ENCODE measurements around the gene GPC5. TPM values are rescaled to one million over a fixed set of nuclear protein-coding genes. Genes with fewer than 3 reads are reported as not detected.

The GPC5 gene
- total RNA-seq, 1 experiment from 2014 or later = 0.21 TPM

DNA sequence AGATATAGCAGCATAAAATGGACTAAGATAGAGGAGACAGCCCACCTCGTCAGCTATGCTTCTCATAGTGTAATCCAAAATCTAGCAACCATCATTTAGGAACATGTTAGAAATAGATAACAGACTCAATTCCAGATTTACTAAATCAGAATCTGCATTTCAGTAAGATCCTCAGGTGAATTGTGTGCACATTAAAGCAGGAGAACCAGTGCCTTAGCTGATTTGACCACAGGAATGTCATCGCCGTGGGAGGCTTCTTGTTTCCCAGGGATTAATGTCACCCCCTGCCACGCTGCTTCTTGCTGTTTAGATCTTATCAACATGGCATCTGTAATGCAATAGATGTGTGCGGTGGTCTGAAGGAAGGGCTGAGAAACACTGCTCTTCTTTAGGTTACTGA lies 84.0 kb downstream of the GPC5 start:
- Histone ChIP-seq H3K9me3 (ENCODE audit: low read depth, low read length, poor library complexity, severe bottlenecking) (no peaks in the 10 kb centered on the region), H3K27me3 (replicated peaks; ENCODE audit: insufficient read depth, low read depth, low read length, poor library complexity) (no peaks in the 10 kb centered on the region), H3K4me3 (ENCODE audit: low read depth, low read length, poor library complexity, severe bottlenecking) (no peak overlapping the region), H3K27ac (ENCODE audit: low read depth, low read length, poor library complexity, severe bottlenecking) (no peak overlapping the region), H3K36me3 (ENCODE audit: insufficient read depth, low read length, poor library complexity, severe bottlenecking) (no peaks in the 10 kb centered on the region), H3K4me1 (ENCODE audit: insufficient read depth, low read length, poor library complexity, severe bottlenecking) (peaks cover 8% of the 10 kb centered on the region)
- intact Hi-C loops (cut with micrococcal nuclease; ENCODE audit: unreplicated experiment) = no loop called here
- TF ChIP-seq, protein P1, sequence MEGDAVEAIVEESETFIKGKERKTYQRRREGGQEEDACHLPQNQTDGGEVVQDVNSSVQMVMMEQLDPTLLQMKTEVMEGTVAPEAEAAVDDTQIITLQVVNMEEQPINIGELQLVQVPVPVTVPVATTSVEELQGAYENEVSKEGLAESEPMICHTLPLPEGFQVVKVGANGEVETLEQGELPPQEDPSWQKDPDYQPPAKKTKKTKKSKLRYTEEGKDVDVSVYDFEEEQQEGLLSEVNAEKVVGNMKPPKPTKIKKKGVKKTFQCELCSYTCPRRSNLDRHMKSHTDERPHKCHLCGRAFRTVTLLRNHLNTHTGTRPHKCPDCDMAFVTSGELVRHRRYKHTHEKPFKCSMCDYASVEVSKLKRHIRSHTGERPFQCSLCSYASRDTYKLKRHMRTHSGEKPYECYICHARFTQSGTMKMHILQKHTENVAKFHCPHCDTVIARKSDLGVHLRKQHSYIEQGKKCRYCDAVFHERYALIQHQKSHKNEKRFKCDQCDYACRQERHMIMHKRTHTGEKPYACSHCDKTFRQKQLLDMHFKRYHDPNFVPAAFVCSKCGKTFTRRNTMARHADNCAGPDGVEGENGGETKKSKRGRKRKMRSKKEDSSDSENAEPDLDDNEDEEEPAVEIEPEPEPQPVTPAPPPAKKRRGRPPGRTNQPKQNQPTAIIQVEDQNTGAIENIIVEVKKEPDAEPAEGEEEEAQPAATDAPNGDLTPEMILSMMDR (conservative IDR thresholded peaks at IDR 0.05; ENCODE audit: low read depth, low read length) = no peak
- TF ChIP-seq EZH2 (IDR thresholded peaks at IDR 0.05; ENCODE audit: borderline replicate concordance, low read depth, low read length, poor library complexity, severe bottlenecking) = no peak
- DNase-seq (ENCODE audit: low spot score) = peak; percentile 87
- no TSS peak for BruUV-seq (replicated peaks)
- CTCF ChIA-PET = no interaction called here
- POLR2A ChIA-PET (ENCODE audit: low non-redundant PET) = no interaction called here

DNA sequence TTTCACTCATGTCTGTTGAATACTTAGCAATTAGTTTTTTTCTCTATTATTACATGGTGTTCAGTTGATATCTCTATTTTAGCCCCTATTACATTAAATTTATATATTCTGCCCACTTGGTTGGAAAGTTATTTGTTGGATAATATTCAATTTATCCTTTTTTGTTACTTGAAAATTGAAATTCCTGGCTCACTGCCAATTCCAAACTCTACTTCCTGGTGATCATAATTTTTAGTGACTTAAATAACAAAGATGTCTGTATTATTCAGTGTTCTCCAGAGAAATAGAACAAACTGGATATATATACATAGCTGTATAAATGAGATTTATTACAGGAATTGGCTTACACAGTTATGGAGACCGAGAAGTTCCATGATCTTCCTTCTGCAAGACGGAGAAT lies 93.6 kb downstream of the GPC5 start:
- H3K4me1 ChIP-seq (ENCODE audit: insufficient read depth, low read length, poor library complexity, severe bottlenecking) = no peaks in the 10 kb centered on the region
- TF ChIP-seq, protein P1 (conservative IDR thresholded peaks at IDR 0.05; ENCODE audit: low read depth, low read length) = no peak
- no peak for TF ChIP-seq EZH2 (IDR thresholded peaks at IDR 0.05; ENCODE audit: borderline replicate concordance, low read depth, low read length, poor library complexity, severe bottlenecking)
- H3K4me3 ChIP-seq (ENCODE audit: low read depth, low read length, poor library complexity, severe bottlenecking) = no peak overlapping the region
- CTCF ChIA-PET = no interaction called here
- no peak for DNase-seq (ENCODE audit: low spot score)
- no peaks in the 10 kb centered on the region for H3K9me3 ChIP-seq (ENCODE audit: low read depth, low read length, poor library complexity, severe bottlenecking)
- POLR2A ChIA-PET (ENCODE audit: low non-redundant PET) = no interaction called here
- no TSS peak for BruUV-seq (replicated peaks)
- no peak overlapping the region for H3K27ac ChIP-seq (ENCODE audit: low read depth, low read length, poor library complexity, severe bottlenecking)
- intact Hi-C loops (cut with micrococcal nuclease; ENCODE audit: unreplicated experiment) = no loop called here
- H3K27me3 ChIP-seq (replicated peaks; ENCODE audit: insufficient read depth, low read depth, low read length, poor library complexity) = no peaks in the 10 kb centered on the region
- no peaks in the 10 kb centered on the region for H3K36me3 ChIP-seq (ENCODE audit: insufficient read depth, low read length, poor library complexity, severe bottlenecking)

DNA sequence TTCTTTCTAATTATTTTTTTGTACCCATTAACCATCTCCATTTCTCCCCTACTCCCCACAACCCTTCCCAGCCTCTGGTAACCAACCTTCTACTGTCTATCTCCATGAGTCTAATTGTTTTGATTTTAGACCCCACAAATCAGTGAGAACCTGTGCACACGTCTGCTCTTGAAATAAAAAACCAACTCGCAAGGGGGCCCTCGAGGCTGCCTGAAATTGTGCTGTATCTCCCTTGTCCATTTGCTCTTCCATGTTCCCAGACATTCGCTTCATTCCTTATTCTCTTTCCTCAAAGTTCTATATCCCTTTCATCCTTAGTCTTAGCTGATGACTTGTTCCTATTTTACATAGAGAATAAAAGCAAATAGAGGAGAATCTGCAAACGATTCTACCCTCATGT lies 95.0 kb downstream of the GPC5 start:
- no peak for DNase-seq (ENCODE audit: low spot score)
- Histone ChIP-seq H3K4me3 (ENCODE audit: low read depth, low read length, poor library complexity, severe bottlenecking) (no peak overlapping the region), H3K4me1 (ENCODE audit: insufficient read depth, low read length, poor library complexity, severe bottlenecking) (no peaks in the 10 kb centered on the region), H3K27me3 (replicated peaks; ENCODE audit: insufficient read depth, low read depth, low read length, poor library complexity) (no peaks in the 10 kb centered on the region), H3K27ac (ENCODE audit: low read depth, low read length, poor library complexity, severe bottlenecking) (no peak overlapping the region), H3K9me3 (ENCODE audit: low read depth, low read length, poor library complexity, severe bottlenecking) (no peaks in the 10 kb centered on the region), H3K36me3 (ENCODE audit: insufficient read depth, low read length, poor library complexity, severe bottlenecking) (no peaks in the 10 kb centered on the region)
- BruUV-seq (replicated peaks) = no TSS peak
- TF ChIP-seq EZH2 (IDR thresholded peaks at IDR 0.05; ENCODE audit: borderline replicate concordance, low read depth, low read length, poor library complexity, severe bottlenecking) = no peak
- TF ChIP-seq, protein P1 (conservative IDR thresholded peaks at IDR 0.05; ENCODE audit: low read depth, low read length) = no peak
- intact Hi-C loops (cut with micrococcal nuclease; ENCODE audit: unreplicated experiment) = no loop called here
- ChIA-PET POLR2A (ENCODE audit: low non-redundant PET) (no interaction called here), CTCF (no interaction called here)

All from A673 (cell line).